ENCODE data around the gene CSNK1G1.

GRCh38 chr15:64398575-64398974, 42.6 kb upstream of the CSNK1G1 start:
- TF ChIP-seq CTCF (conservative IDR thresholded peaks at IDR 0.05 in 1 of 2, IDR thresholded peaks at IDR 0.05 in 1 of 2; ENCODE audit: low read depth in 1 of 2, low read length in 2 of 2), result no peak
- TF ChIP-seq EZH2 (IDR thresholded peaks at IDR 0.05; ENCODE audit: low read length, missing control alignments), result no peak
